Stomach smooth muscle (tissue), 2 donors: ENCODE results near the gene PTPRN2.

Source experiments
- H3K27ac ChIP-seq: one replicate; pipeline ENCODE4 v1.7.0; 2013; ENCODE audit warnings: mild to moderate bottlenecking, low read length, inconsistent platforms
- H3K27me3 ChIP-seq, 2 donors: one replicate each; pipeline ENCODE4 v1.7.0; 2013; ENCODE audit warnings: low read length in 2 of 2; ENCODE audit not compliant: insufficient read depth in 2 of 2, control insufficient read depth in 1 of 2
- H3K36me3 ChIP-seq, 2 donors: one replicate each; pipeline ENCODE4 v1.7.0; 2013; ENCODE audit warnings: low read length in 2 of 2; ENCODE audit not compliant: control insufficient read depth in 2 of 2, insufficient read depth in 2 of 2
- H3K4me1 ChIP-seq: one replicate; pipeline ENCODE4 v1.7.0; 2013; ENCODE audit warnings: low read length; ENCODE audit not compliant: control insufficient read depth, insufficient read depth
- H3K4me3 ChIP-seq, 2 donors: one replicate each; pipeline ENCODE4 v1.7.0; 2013; ENCODE audit warnings: low read length in 2 of 2
- H3K9ac ChIP-seq, 2 donors: one replicate each; pipeline ENCODE4 v1.7.0; 2013; ENCODE audit warnings: low read length in 2 of 2, mild to moderate bottlenecking in 1 of 2
- H3K9me3 ChIP-seq, 2 donors: one replicate each; pipeline ENCODE4 v1.7.0; 2013; ENCODE audit warnings: low read length in 2 of 2; ENCODE audit not compliant: control insufficient read depth in 2 of 2
- donor health status: healthy.
- donor health status: Pancreatic carcinoma.

PTPRN2 gene

DNA sequence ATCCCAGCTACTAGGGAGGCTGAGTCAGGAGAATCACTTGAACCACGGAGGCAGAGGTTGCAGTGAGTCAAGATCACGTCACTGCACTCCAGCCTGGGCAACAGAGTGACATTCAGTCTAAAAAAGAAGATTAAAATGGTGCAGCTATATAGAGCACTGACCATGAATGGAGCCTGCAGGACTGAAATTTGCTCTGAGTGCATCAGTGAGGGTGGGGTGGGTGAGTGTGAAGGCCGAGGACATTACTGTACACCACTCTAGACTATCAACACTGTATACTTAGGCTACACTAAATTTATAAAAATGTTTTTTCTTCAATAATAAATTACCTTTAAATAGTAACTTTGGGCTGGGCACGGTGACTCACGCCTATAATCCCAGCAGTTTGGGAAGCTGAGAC, 294.7 kb downstream of the PTPRN2 start:
- Histone ChIP-seq H3K27ac (no peak overlapping the region), H3K36me3 (no peaks in the 10 kb centered on the region), H3K9ac (no peak overlapping the region), H3K9me3 (peaks cover 5 to 8% of the 10 kb centered on the region in 2 donors), H3K27me3 (no peaks in the 10 kb centered on the region), H3K4me1 (no peaks in the 10 kb centered on the region), H3K4me3 (no peak overlapping the region)

- no peaks in the 10 kb centered on the region for H3K36me3 ChIP-seq
- no peaks in the 10 kb centered on the region for H3K4me1 ChIP-seq
- H3K9me3 ChIP-seq, result peaks cover 5 to 8% of the 10 kb centered on the region in 2 donors
- no peak overlapping the region for H3K9ac ChIP-seq
- no peak overlapping the region for H3K27ac ChIP-seq
- H3K27me3 ChIP-seq, result no peaks in the 10 kb centered on the region
- H3K4me3 ChIP-seq, result no peak overlapping the region
Measured at GRCh38 chr7:158291998-158292397, 295.6 kb downstream of the PTPRN2 start.

DNA sequence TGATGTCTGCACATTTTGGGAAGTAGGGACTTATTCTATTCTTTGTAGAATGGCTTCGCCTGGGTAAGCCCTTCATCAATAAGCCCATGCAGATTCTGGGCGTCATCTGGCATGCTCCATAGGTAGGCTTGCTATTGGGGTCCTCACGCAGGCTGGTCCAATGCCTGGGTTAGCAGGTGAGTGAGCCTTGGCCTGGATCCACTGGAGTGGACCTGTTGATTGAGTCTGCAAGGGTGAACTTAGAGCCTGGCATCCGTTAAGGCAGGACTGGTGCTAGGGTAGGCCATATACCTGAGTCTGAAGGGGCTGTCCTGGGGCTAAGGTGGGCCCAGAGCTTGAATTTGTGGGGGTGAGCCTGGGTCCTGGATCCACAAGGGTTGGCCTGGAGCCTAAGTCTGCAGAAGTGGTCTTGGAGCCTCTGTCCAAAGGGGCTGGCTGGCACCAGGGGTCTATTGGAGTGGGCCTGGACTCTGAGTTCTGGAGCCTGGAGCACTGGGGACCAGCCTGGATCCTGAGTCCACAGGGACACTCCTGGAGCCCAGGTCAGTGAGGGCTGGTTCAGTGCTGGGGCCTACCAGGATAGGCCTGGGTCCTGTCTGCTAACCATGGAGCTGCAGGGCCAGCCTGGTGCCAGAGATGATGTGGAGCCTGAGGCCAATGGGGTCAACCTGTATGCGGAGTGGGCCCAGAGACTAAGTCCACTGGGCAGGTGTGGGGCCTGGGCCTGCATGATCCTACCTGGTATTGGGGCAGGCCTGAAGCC, 297.7 kb downstream of the PTPRN2 start:
- H3K27ac ChIP-seq, result no peak overlapping the region
- H3K9me3 ChIP-seq, result peaks cover 5 to 16% of the 10 kb centered on the region in 2 donors
- no peaks in the 10 kb centered on the region for H3K4me1 ChIP-seq
- H3K27me3 ChIP-seq, result no peaks in the 10 kb centered on the region
- no peak overlapping the region for H3K4me3 ChIP-seq
- H3K36me3 ChIP-seq, result no peaks in the 10 kb centered on the region
- no peak overlapping the region for H3K9ac ChIP-seq

GRCh38 chr7:158289231-158289630, 298.4 kb downstream of the PTPRN2 start:
- H3K4me1 ChIP-seq, result no peaks in the 10 kb centered on the region
- H3K27ac ChIP-seq, result no peak overlapping the region
- no peak overlapping the region for H3K9ac ChIP-seq
- H3K4me3 ChIP-seq, result no peak overlapping the region
- no peaks in the 10 kb centered on the region for H3K27me3 ChIP-seq
- H3K36me3 ChIP-seq, result no peaks in the 10 kb centered on the region
- peaks cover 5 to 19% of the 10 kb centered on the region in 2 donors for H3K9me3 ChIP-seq

DNA sequence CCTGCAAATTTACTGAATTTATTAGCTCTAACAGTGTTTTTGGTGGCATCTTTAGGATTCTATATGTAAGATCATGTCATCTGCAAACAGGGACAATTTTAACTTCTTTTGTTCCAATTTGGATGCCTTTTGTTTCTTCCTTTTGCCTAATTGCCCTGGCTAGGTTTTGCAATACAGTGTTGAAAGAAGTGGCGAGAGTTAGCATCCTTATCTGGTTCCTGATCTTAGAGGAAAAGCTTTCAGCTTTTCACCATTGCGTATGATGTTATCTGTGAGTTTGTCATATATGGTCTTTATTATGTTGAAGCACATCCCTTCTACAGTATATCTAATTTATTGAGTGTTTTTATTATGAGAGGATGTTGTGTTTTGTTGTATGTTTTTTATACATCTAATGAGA, 301.4 kb downstream of the PTPRN2 start:
- Histone ChIP-seq H3K27ac (no peak overlapping the region), H3K36me3 (no peaks in the 10 kb centered on the region), H3K27me3 (no peaks in the 10 kb centered on the region), H3K9ac (no peak overlapping the region), H3K4me3 (no peak overlapping the region), H3K4me1 (no peaks in the 10 kb centered on the region), H3K9me3 (peaks cover 5 to 22% of the 10 kb centered on the region in 2 donors)

- no peaks in the 10 kb centered on the region for H3K4me1 ChIP-seq
- peaks cover 2 to 22% of the 10 kb centered on the region in 2 donors for H3K9me3 ChIP-seq
Measured at GRCh38 chr7:158285383-158285770, 302.2 kb downstream of the PTPRN2 start.

GRCh38 chr7:158284617-158285382, 302.8 kb downstream of the PTPRN2 start:
- peaks cover 2 to 17% of the 10 kb centered on the region in 2 donors for H3K9me3 ChIP-seq
- no peaks in the 10 kb centered on the region for H3K27me3 ChIP-seq
- H3K9ac ChIP-seq, result no peak overlapping the region
- no peaks in the 10 kb centered on the region for H3K36me3 ChIP-seq
- no peaks in the 10 kb centered on the region for H3K4me1 ChIP-seq
- H3K4me3 ChIP-seq, result no peak overlapping the region
- H3K27ac ChIP-seq, result no peak overlapping the region

More at GRCh38 chr7:158285383-158285770, 302.2 kb downstream of the PTPRN2 start:
- no peaks in the 10 kb centered on the region for H3K36me3 ChIP-seq
- no peak overlapping the region for H3K27ac ChIP-seq
- no peak overlapping the region for H3K4me3 ChIP-seq
- H3K9ac ChIP-seq, result no peak overlapping the region
- no peaks in the 10 kb centered on the region for H3K27me3 ChIP-seq

DNA sequence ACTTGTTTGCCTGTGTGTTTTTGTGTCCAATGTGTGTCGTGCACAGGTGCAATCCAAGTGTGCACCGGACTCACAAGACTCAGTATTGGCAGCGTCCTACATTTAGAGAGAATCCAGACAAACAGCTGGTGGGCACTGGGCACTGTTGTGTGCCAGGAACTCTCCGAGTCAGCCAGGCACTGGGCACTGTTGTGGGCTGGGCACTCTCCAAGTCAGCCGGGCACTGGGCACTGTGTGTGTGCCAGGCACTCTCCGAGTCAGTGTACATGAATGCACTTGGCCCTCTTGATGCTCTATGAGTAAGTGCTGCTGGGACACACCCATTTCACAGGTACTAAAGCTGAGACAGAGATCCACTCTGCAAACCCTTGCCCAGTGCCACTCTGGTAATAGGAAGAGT, 303.5 kb downstream of the PTPRN2 start:
- Histone ChIP-seq H3K4me3 (no peak overlapping the region), H3K27me3 (no peaks in the 10 kb centered on the region), H3K9ac (no peak overlapping the region), H3K9me3 (peaks cover 2 to 14% of the 10 kb centered on the region in 2 donors), H3K4me1 (no peaks in the 10 kb centered on the region), H3K27ac (no peak overlapping the region), H3K36me3 (no peaks in the 10 kb centered on the region)

DNA sequence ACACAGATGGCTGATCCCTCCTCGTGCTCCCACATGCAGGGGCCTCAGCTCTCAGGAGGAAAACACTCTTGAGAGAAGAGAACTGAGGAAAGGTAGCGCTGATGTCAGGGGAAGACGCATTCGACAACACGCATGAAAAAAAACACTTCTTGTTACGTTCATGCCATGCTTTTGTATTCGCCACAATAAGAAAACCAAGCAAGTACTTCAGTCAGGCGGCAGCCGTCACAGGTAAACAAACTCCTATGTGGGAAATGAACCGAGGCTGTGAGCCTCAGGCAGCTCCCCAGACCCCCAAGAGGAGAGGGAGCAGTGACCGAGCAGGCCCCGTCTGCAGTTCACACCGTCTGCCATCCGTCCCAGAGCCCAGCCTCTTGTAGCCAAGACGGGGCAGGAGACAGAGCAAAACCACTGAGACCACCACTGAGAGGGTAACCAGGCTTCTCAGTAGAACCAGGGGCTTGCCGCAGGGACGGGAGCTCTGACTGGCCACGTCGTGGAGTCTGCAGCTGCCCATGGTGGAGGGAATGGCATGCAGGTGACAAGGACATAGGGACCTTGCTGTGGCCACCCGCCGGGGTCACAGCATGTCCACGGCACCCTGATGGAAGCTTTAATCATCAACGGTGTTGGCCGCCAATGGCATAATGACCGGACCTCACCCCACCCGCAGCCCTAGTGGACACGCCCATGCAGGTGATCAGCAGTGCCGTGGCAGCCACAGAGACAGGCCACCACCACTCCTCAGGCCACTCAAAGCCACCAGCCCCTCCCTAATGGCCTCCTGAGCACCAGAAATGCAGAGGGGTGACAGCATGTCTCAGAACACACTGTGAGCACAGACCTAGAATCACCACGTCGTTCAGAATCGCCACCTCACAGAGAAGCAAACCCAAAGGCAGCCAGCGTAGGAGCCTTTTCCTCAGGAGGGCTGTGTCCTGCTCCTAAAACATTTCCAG, 304.3 kb downstream of the PTPRN2 start:
- H3K27me3 ChIP-seq, result no peaks in the 10 kb centered on the region
- peaks cover 2 to 14% of the 10 kb centered on the region in 2 donors for H3K9me3 ChIP-seq
- no peak overlapping the region for H3K27ac ChIP-seq
- H3K36me3 ChIP-seq, result no peaks in the 10 kb centered on the region
- H3K4me1 ChIP-seq, result no peaks in the 10 kb centered on the region
- no peak overlapping the region for H3K9ac ChIP-seq
- H3K4me3 ChIP-seq, result no peak overlapping the region

DNA sequence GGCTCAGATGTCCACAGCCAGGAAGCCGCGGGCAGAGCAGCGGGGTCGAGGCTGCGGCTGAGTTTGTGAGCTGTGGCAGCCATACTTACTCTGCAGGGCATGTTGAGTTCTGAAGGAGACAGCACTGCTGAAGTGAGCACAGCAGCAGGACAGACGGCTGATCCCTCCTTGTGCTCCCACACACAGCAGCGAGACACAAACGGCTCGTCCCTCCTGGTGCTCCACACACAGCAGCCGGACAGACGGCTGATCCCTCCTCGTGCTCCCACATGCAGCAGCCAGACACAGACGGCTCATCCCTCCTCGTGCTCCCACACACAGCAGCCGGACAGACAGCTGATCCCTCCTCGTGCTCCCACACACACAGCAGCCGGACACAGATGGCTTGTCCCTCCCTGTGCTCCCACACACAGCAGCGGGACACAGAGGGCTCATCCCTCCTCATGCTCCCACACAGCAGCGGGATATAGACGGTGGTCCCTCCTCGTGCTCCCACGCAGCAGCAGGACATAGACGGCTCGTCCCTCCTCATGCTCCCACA, 305.1 kb downstream of the PTPRN2 start:
- no peak overlapping the region for H3K27ac ChIP-seq
- no peaks in the 10 kb centered on the region for H3K4me1 ChIP-seq
- H3K9me3 ChIP-seq, result peaks cover 2 to 14% of the 10 kb centered on the region in 2 donors
- no peaks in the 10 kb centered on the region for H3K36me3 ChIP-seq
- no peak overlapping the region for H3K4me3 ChIP-seq
- H3K9ac ChIP-seq, result no peak overlapping the region
- no peaks in the 10 kb centered on the region for H3K27me3 ChIP-seq
